Bronchus fibroblast of lung (primary cell): ENCODE data around the gene SLC34A1. TPM values are rescaled to one million over a fixed set of nuclear protein-coding genes. Genes with fewer than 3 reads are reported as not detected.

Source experiments
- total RNA-seq: library from RNA; depleted of rRNA; stranded (reverse); fragments of >200 nt; gene quantifications from 2 replicates; pipeline ENCODE4 v1.2.3, GENCODE V29; 2015

SLC34A1 gene, protein sequence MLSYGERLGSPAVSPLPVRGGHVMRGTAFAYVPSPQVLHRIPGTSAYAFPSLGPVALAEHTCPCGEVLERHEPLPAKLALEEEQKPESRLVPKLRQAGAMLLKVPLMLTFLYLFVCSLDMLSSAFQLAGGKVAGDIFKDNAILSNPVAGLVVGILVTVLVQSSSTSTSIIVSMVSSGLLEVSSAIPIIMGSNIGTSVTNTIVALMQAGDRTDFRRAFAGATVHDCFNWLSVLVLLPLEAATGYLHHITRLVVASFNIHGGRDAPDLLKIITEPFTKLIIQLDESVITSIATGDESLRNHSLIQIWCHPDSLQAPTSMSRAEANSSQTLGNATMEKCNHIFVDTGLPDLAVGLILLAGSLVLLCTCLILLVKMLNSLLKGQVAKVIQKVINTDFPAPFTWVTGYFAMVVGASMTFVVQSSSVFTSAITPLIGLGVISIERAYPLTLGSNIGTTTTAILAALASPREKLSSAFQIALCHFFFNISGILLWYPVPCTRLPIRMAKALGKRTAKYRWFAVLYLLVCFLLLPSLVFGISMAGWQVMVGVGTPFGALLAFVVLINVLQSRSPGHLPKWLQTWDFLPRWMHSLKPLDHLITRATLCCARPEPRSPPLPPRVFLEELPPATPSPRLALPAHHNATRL
- not detected in 2 replicates for total RNA-seq

DNA sequence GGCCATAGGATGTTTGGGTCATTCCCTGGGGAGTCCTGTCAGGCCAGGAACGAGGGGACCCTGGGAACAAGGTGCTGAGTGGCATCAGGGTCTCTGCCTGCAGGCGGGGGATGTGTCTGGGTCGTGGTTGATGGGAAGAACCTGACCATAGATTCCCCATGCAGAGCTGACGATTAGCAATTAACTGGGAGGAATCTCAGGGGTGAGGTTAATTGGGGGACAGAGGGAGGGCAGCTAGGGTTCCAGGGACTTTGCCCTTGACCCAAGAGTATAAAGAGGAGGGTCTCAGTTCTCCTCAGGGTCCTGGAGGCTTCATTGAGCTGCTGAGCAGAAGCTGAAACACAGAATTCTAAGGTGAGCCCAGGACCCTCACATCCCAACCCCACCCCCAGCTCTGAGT lies at the start of gene SLC34A1:
Gene SLC34A1, plus strand, starts transcription at position 301 of the 400 bp plus-strand sequence. CDS start 1,308 bp downstream, outside the sequence.

DNA sequence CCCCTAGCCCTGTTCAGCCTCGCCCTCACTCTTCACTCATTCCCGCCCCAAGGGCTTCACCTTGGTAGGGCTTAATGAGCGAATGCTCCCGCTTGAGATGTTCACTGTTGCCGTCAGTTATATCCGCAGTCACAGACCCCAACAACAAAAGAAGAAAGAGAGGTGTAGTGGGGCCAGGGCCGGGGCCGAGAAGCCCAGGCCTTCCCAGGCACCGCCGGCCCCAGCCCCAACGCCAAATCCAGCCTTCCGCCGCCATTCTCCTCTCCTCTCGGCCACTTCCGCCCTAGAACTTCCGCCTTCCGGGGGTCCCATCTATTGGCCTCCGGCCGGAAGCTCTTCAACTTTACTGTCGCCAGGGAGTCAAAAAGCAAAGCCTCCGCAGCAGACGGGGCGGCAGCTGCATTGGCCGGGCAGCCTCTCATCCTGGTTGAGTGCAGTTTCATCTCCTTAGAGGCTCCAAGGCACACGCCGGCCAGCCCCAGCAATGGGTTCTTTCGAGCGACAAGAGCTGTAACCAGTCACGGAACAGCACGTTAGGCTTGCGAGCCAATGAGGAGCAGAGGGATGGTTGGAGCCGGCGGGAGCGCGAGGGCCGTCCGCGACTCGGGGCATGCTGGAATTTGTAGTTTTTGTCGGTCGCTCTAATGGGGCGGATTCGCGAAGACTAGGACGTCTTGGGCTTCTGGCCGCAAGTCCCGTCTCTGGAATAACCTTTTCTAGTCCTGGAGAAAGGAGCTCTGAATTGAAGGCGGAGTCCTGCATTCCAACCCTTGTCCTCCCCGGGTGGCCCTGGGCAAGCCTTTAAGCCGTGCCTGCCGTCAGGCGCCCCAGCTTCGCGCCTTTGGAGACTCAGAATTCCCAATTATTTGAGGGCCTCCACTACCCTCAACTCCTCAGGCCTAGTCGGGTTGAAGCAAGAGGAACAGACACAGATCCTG lies 32.6 kb upstream of the SLC34A1 start, which contains the start of gene LMAN2:
Gene LMAN2, minus strand, starts transcription at position 277 of the 938 bp plus-strand sequence. Its CDS starts 21 bp downstream, at position 256.

DNA sequence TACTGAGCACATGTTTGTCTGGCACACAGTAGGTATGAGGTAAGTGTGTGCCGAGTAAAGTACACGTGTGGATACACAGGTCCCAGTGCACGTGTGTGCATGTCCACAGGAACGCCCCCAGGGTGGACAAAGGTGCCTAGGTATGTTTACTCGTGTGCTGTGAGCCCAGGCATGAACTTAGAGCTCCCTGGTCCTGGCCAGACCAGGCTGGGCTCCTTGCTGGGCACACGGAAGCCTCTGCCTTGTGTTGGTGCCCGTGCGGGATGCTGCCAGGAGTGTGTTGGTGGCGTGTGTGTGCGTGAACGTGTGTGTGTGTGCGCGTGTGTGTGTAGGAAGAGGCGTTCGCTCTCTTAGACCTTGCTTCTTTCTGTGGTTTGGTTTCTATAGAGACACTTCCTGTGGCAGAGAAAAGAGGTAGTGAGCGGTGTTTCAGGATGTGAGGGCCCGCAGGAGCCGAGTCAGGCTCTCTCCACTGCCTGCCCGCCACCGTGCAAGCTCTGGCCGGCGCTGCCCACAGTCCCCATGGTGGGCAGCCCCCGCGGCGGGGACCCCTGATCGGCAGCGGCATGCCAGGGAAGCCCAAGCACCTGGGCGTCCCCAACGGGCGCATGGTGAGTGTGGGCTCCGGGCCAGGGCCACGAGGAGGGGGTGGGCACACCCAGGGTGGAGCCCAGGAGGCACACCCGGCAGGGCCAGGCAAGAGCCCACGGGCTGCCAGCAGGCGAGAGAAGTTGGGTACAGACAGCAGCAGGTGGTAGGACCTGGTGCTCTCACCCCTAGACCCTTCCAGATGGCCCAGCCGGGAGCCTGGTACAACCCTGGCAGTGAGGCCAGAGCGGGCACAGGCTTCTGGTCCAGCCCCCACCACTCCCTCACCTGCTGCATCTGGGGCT lies 26.5 kb upstream of the SLC34A1 start, which contains the start of gene RGS14:
Gene RGS14, plus strand, starts transcription at position 466 of the 893 bp plus-strand sequence. Its CDS starts 101 bp downstream, at position 567.

GRCh38 chr5:177399997-177400868 lies 16.0 kb downstream of the SLC34A1 start, which contains the start of gene PFN3:
Gene PFN3 (minus strand): TSS chr5:177400661. CDS start chr5:177400576, 85 bp downstream.

DNA sequence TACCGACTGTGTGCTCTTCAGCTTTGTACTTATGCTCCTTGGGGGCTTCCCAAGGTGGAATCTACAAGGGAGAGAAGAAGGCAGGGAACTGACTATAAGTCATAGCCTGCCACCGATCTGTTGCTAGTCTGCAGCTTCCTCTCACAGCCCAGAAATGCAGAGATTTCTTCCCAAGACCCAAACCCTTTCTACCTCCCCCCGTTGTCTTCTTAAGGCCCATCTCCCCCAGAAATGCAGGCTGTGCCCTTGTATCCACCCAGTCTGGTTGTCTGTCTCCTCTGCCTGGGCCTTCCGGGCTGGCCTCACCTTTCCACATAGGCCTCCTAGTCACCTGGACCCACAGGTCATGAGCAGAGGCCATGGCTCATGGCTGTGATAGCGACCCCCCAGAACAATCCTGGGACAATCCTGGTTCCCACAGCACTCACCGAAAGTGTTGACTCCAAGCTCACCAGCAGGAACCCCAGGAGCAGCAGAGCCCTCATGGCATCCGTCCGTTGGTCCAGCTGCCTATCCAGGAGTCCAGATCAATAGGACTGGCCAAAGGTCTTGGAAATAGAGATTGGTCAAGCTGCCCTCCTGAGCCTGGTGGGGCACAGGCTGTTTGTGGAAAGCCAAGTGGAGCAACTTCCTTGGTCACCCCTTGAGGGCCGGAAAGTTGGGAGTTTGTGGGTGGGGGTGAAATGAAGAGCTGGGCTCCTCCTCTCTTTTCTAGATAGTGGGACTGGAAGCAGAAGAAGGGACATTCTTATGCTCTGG lies 25.0 kb downstream of the SLC34A1 start, which contains the start of gene F12:
Gene F12, minus strand, starts transcription at position 522 of the 759 bp plus-strand sequence. Its CDS starts 37 bp downstream, at position 485.

DNA sequence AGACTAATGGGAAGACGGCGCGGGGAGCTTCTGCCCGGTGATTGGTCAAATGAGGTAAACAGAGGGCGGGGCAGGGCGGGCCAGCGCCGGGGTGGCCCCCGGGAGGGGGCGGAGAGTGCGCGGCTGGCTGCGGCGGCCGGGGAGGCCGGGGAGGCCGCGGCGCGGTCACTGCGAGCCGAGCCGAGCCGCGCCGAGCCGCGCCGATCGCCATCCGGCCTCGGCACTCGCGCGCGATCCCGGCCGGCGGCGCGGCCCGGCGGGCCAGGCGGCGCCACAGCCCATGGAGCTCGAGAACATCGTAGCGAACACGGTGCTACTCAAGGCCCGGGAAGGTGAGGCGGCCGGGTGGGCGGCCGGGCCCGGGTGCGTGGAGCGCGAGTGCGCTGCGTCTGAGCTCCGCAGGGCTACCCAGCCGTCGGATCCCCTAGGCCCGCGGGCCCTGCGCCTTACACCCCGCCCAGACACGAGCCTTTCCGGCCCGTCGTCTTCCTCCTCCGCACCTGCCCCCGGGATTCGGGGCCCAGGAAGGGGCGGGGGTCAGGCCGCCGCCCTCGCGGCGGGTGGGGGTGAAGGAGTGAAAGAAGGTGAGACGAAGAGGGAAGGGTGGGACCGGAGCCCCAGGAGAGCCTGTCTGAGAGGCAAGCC lies 42.5 kb downstream of the SLC34A1 start, which contains the start of gene GRK6:
Gene GRK6, plus strand, starts transcription at position 111 of the 645 bp plus-strand sequence. Its CDS starts 170 bp downstream, at position 281.

DNA sequence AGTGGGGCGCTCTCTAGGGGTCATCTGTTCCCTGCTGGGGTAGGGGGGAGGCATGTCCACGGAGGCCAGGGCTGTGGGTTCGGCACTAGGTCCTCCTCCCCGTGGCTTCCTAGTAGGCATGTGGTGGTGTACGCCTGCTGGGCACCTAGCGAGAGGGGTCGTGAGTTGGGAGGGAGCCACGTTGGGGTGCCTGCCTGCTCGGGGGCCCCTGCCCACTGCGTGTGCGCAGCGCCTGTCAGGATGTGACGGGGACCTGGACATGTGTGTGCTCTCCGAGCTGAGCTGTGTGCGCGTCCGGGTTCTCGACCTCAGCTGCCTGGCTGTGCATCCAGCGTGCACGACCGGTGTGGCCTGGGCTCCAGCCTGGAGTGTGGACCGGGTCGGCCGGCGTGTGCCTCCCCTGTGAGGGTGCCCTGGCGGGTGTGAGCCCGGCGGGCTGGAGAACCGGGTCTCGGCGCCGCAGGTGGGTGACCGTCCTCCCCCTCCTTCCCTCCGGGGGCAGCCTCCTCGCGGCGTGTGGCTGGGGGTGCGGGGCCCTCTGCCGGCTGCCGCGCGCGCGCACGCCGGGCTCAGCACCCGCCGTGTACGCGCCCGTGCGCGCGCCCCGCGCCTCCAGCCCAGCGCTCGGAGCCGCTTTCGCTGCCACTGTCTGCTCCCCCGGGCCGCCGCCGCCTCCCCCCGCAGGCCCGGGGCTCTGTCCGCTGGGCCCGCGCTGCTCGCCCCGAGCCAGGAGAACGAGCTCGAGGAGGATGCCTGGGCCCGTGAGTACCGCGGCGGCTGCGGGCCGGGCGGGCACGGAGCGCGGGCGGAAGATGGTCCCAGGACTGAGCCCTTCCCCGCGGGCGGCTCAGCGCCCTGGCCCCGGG lies 62.2 kb downstream of the SLC34A1 start, which contains the start of gene PRR7:
Gene PRR7, plus strand, starts transcription at position 615 of the 866 bp plus-strand sequence. CDS start 8,254 bp downstream, outside the sequence.

Other genes starting within 250 kb of the SLC34A1 start
- 21.5 and 22.0 TPM in 2 replicates for gene RAB24, start 80.7 kb upstream of the SLC34A1 start, total RNA-seq
- 230 and 248 TPM in 2 replicates for gene PRELID1, start 80.6 kb upstream of the SLC34A1 start, total RNA-seq
- 81.2 and 89.0 TPM in 2 replicates for gene MXD3, start 72.5 kb upstream of the SLC34A1 start, total RNA-seq
- gene LMAN2, start 32.8 kb upstream of the SLC34A1 start, total RNA-seq, result 253 and 263 TPM in 2 replicates
- 5.1 and 13.1 TPM in 2 replicates for gene RGS14, start 26.5 kb upstream of the SLC34A1 start, total RNA-seq
- gene PFN3, start 16.2 kb downstream of the SLC34A1 start, total RNA-seq, result not detected in 2 replicates
- 0.74 and 1.0 TPM in 2 replicates for gene F12, start 25.1 kb downstream of the SLC34A1 start, total RNA-seq
- gene GRK6, start 42.2 kb downstream of the SLC34A1 start, total RNA-seq, result 31.7 and 34.5 TPM in 2 replicates
- gene PRR7, start 62.4 kb downstream of the SLC34A1 start, total RNA-seq, result 15.9 and 21.5 TPM in 2 replicates
- 224 and 238 TPM in 2 replicates for gene DBN1, start 89.2 kb downstream of the SLC34A1 start, total RNA-seq
- gene PDLIM7, start 113.2 kb downstream of the SLC34A1 start, total RNA-seq, result 198 and 220 TPM in 2 replicates
- gene DOK3, start 125.4 kb downstream of the SLC34A1 start, total RNA-seq, result 0.17 and 0.74 TPM in 2 replicates
- gene DDX41, start 132.5 kb downstream of the SLC34A1 start, total RNA-seq, result 136 and 137 TPM in 2 replicates
- 16.0 and 22.0 TPM in 2 replicates for gene FAM193B, start 170.1 kb downstream of the SLC34A1 start, total RNA-seq
- 139 and 146 TPM in 2 replicates for gene TMED9, start 207.8 kb downstream of the SLC34A1 start, total RNA-seq
- gene B4GALT7, start 215.7 kb downstream of the SLC34A1 start, total RNA-seq, result 40.7 and 43.5 TPM in 2 replicates